A549 (cell line): Measurements from ENCODE around the gene SMIM27. TPM values are rescaled to one million over a fixed set of nuclear protein-coding genes. Genes with fewer than 3 reads are reported as not detected.

Experiments
- ATAC-seq, 2 experiments: fragments of 200-7000 bp in 1 of 2; fragments of >200 bp in 1 of 2; cut with Nextera tagmentation in 1 of 2; cut with Tn5 transposase in 1 of 2; 3 replicates each; pipeline versions ENCODE4 v1.8.0 to v1.9.1; 2018 to 2020; ENCODE audit warnings: mild to moderate bottlenecking in 1 of 2, moderate library complexity in 1 of 2
- CTCF ChIA-PET: fragments of 300-600 bp; sonication (Branson Sonifier 250); formaldehyde crosslinking; extraction: SDS; loops from one replicate; lab custom pipeline; 2021; ENCODE audit warnings: antibody characterized with exemption, inconsistent platforms; lab: Yijun Ruan, JAX
- POLR2A ChIA-PET: fragments of 350-600 bp; formaldehyde crosslinking; extraction: SDS; loops from one replicate; lab custom pipeline; 2021; ENCODE audit warnings: antibody characterized with exemption, inconsistent platforms; lab: Yijun Ruan, JAX
- DNase-seq, 2 experiments: peaks; one replicate each; pipeline versions ENCODE4 v3.0.0 to v3.0.0-alpha.2; 2011 to 2016; ENCODE audit warnings: low read depth in 1 of 2, low spot score in 1 of 2
- FAIRE-seq: peaks from 2 replicates; lab custom pipeline; 2011; peaks lifted over from hg19 to GRCh38; lab: Jason Lieb, UNC
- H3K27ac ChIP-seq, 2 experiments: fragments of >200 bp; sonication (Bioruptor Twin); formaldehyde crosslinking; 3 replicates each; pipeline ENCODE4 v1.5.1; 2016 to 2017
- H3K4me1 ChIP-seq: fragments of >200 bp; sonication (Bioruptor Twin); formaldehyde crosslinking; 3 replicates; pipeline ENCODE4 v1.6.1; 2016
- H3K4me2 ChIP-seq: fragments of >200 bp; sonication (Bioruptor Twin); formaldehyde crosslinking; 3 replicates; pipeline ENCODE4 v1.6.1; 2016
- H3K4me3 ChIP-seq: fragments of >200 bp; sonication (Bioruptor Twin); formaldehyde crosslinking; 3 replicates; pipeline ENCODE4 v1.5.1; 2016
- H3K9me3 ChIP-seq: fragments of >200 bp; sonication (Bioruptor Twin); formaldehyde crosslinking; 3 replicates; pipeline ENCODE4 v1.6.1; 2016
- BCL3 ChIP-seq: fragments of >200 bp; sonication (Bioruptor Twin); formaldehyde crosslinking; IDR thresholded peaks from 3 replicates; pipeline ENCODE4 v1.6.1; 2016
- BHLHE40 ChIP-seq: IDR thresholded peaks from 2 replicates; pipeline ENCODE4 v1.6.1; 2012; ENCODE audit warnings: low read depth, low read length, inconsistent platforms
- CBX2 ChIP-seq: fragments of 200-600 bp; sonication (generic); IDR thresholded peaks from 2 replicates; pipeline ENCODE4 v1.6.1; 2016; ENCODE audit warnings: low read depth, mild to moderate bottlenecking, borderline replicate concordance
- CBX8 ChIP-seq: fragments of 200-600 bp; sonication (generic); IDR thresholded peaks from 2 replicates; pipeline ENCODE4 v1.6.1; 2016
- CEBPB ChIP-seq, 2 experiments: fragments of >200 bp in 1 of 2; sonication (Bioruptor Twin) in 1 of 2; formaldehyde crosslinking in 1 of 2; IDR thresholded peaks; 2 replicates each; pipeline ENCODE4 v1.6.1; 2012 to 2016
- CHD2 ChIP-seq: fragments of 150-350 bp; IDR thresholded peaks from 2 replicates; pipeline ENCODE4 v1.6.1; 2014; ENCODE audit warnings: low read length; ENCODE audit not compliant: partially characterized antibody
- CTCF ChIP-seq: fragments of >200 bp; sonication (Bioruptor Twin); formaldehyde crosslinking; IDR thresholded peaks from 3 replicates; pipeline ENCODE4 v1.5.1; 2016
- EHF ChIP-seq: fragments of 250-450 bp; sonication (Bioruptor Pico); IDR thresholded peaks from 2 replicates; pipeline ENCODE4 v1.5.0; 2020; ENCODE audit warnings: mild to moderate bottlenecking
- EHMT2 ChIP-seq: fragments of 200-600 bp; sonication (generic); IDR thresholded peaks from 2 replicates; pipeline ENCODE4 v1.6.1; 2016; ENCODE audit warnings: antibody characterized with exemption, low read depth, mild to moderate bottlenecking, moderate library complexity
- EP300 ChIP-seq, 2 experiments: fragments of >200 bp; sonication (Bioruptor Twin); formaldehyde crosslinking; IDR thresholded peaks; 2 replicates in 1 of 2; 3 replicates in 1 of 2; pipeline ENCODE4 v1.6.1; 2016 to 2017
- FOSL2 ChIP-seq, 2 experiments: fragments of 450-650 bp in 1 of 2; fragments of >200 bp in 1 of 2; sonication (Bioruptor Twin) in 1 of 2; formaldehyde crosslinking; IDR thresholded peaks; 2 replicates each; pipeline versions ENCODE4 v1.5.0 to v1.6.1; 2016 to 2020; ENCODE audit warnings: mild to moderate bottlenecking in 1 of 2, moderate library complexity in 1 of 2
- GATA3 ChIP-seq: IDR thresholded peaks from 2 replicates; pipeline ENCODE4 v1.6.1; 2012; ENCODE audit warnings: borderline replicate concordance
- JUN ChIP-seq, 2 experiments: fragments of >200 bp; sonication (Bioruptor Twin); formaldehyde crosslinking; IDR thresholded peaks; 2 replicates in 1 of 2; 3 replicates in 1 of 2; pipeline ENCODE4 v1.6.1; 2016 to 2017
- KDM5A ChIP-seq: fragments of 200-600 bp; sonication (generic); IDR thresholded peaks from 2 replicates; pipeline ENCODE4 v1.6.1; 2016; ENCODE audit warnings: antibody characterized with exemption, mild to moderate bottlenecking
- MAX ChIP-seq: IDR thresholded peaks from 2 replicates; pipeline ENCODE4 v1.6.1; 2012
- MAZ ChIP-seq: fragments of 150-350 bp; IDR thresholded peaks from 2 replicates; pipeline ENCODE4 v1.6.1; 2014; ENCODE audit warnings: antibody characterized with exemption, low read depth, low read length, borderline replicate concordance
- PBX3 ChIP-seq: IDR thresholded peaks from 2 replicates; pipeline ENCODE4 v1.6.1; 2012
- PHF8 ChIP-seq: fragments of 200-600 bp; sonication (generic); IDR thresholded peaks from 2 replicates; pipeline ENCODE4 v1.6.1; 2016; ENCODE audit warnings: low read depth, mild to moderate bottlenecking, antibody characterized with exemption, moderate library complexity, borderline replicate concordance
- POLR2A ChIP-seq: IDR thresholded peaks from 2 replicates; pipeline ENCODE4 v1.6.1; 2012; ENCODE audit warnings: mild to moderate bottlenecking, low read length
- POLR2AphosphoS2 ChIP-seq: conservative IDR thresholded peaks from 2 replicates; pipeline ENCODE4 v1.6.1; 2012; ENCODE audit warnings: low read length, improper control_type of control experiment, inconsistent platforms
- RAD21 ChIP-seq, 2 experiments: fragments of >200 bp in 1 of 2; sonication (Bioruptor Twin) in 1 of 2; formaldehyde crosslinking in 1 of 2; IDR thresholded peaks in 1 of 2; conservative IDR thresholded peaks in 1 of 2; 2 replicates in 1 of 2; 3 replicates in 1 of 2; pipeline ENCODE4 v1.6.1; 2012 to 2018; ENCODE audit warnings: inconsistent platforms in 1 of 2
- RFX5 ChIP-seq: fragments of 450-650 bp; IDR thresholded peaks from 2 replicates; pipeline ENCODE4 v1.7.1; 2014; ENCODE audit warnings: antibody characterized with exemption, mild to moderate bottlenecking, moderate library complexity
- RNF2 ChIP-seq: fragments of 200-600 bp; sonication (generic); IDR thresholded peaks from 2 replicates; pipeline ENCODE4 v1.6.1; 2016; ENCODE audit warnings: low read depth, mild to moderate bottlenecking, antibody characterized with exemption, moderate library complexity, borderline replicate concordance
- TFCP2L1 ChIP-seq: fragments of 250-450 bp; sonication (Bioruptor Pico); IDR thresholded peaks from 2 replicates; pipeline ENCODE4 v1.5.0; 2021; ENCODE audit warnings: mild to moderate bottlenecking
- TP53 ChIP-seq: fragments of 250-450 bp; sonication (Bioruptor Pico); IDR thresholded peaks from 2 replicates; pipeline ENCODE4 v1.5.0; 2021; ENCODE audit warnings: mild to moderate bottlenecking, moderate library complexity
- USF2 ChIP-seq: fragments of 450-650 bp; IDR thresholded peaks from 2 replicates; pipeline ENCODE4 v1.6.1; 2014; ENCODE audit warnings: antibody characterized with exemption
- ZC3H11A ChIP-seq: fragments of 450-650 bp; IDR thresholded peaks from 2 replicates; pipeline ENCODE4 v1.6.1; 2014; ENCODE audit warnings: antibody characterized with exemption, mild to moderate bottlenecking
- WGBS: methylation state at CpG from one replicate; pipeline ENCODE4 v1.1.6; 2017; ENCODE audit errors: missing lambda C conversion rate; 5-methylcytosine and 5-hydroxymethylcytosine counted together
- polyA minus RNA-seq: library from RNA; depleted of rRNA, polyadenylated mRNA; stranded (reverse); fragments of >200 nt; gene quantifications from 2 replicates; pipeline ENCODE4 v1.2.3, GENCODE V29; 2011; rRNA and poly(A)+ RNA removed
- polyA plus RNA-seq, 4 experiments: library from polyadenylated mRNA; depleted of rRNA in 3 of 4; stranded (reverse); fragments of >200 nt; fragmentation: RNase III in 1 of 4; extraction: RNeasy Plus Mini Kit Qiagen cat#74134 plus additional on column Dnase treatment in 1 of 4; gene quantifications; 2 replicates in 3 of 4; 3 replicates in 1 of 4; pipeline ENCODE4 v1.2.3, GENCODE V29; 2011 to 2017

Gene SMIM27
- 10.8 and 12.4 TPM in 2 replicates for polyA plus RNA-seq (2011; rRNA removed)
- 3.3 and 3.4 TPM in 2 replicates for polyA plus RNA-seq (2012; cell fraction: cytosol; rRNA removed)
- polyA plus RNA-seq (2012; cell fraction: nucleus; rRNA removed), result 1.2 and 2.5 TPM in 2 replicates
- 21.1 to 22.9 TPM (median 21.7 TPM) in 3 replicates for polyA plus RNA-seq (2017; fragmentation: RNase III; extraction: RNeasy Plus Mini Kit Qiagen cat#74134 plus additional on column Dnase treatment)
- polyA minus RNA-seq, result 1.9 and 2.7 TPM in 2 replicates

- whole genome bisulfite sequencing, result under 1% methylated on average over 37 of the region's 46 CpGs
- no peak for FAIRE-seq
- peak; percentile 90 to 92 for DNase-seq
- Histone ChIP-seq H3K4me3 (peak within 1 kb of the TSS; percentile 62), H3K4me2 (peak within 1 kb of the TSS; percentile 83), H3K4me1 (peaks cover 17% of the 10 kb centered on the region), H3K9me3 (no peaks in the 10 kb centered on the region), H3K27ac (peak within 1 kb of the TSS; percentile 94 to 96)
- POLR2A ChIA-PET, result interaction anchor here (0.6 to 1.5 kb wide), 5 partner anchors 20 to 473 kb away, joined by 3 to 5 read pairs (median 5); partner anchors contain the start of genes ACO1, DNAJA1 and NDUFB6
- CTCF ChIA-PET, result interaction anchor here (0.6 to 4.1 kb wide), 5 partner anchors 20 to 435 kb away, joined by 3 to 35 read pairs (median 4); no protein-coding TSS in a partner anchor
- ATAC-seq, result peak; percentile 89 to 92
- 0 out of 2 replicates have a peak, but pooled peaks have one; percentile 23 for TF ChIP-seq TP53 (CRISPR knock-in tag)
- no peak for TF ChIP-seq POLR2AphosphoS2
- TF ChIP-seq BHLHE40, result peak; percentile 31; the same call in 1 of the 2 replicates
- 0 out of 2 replicates have a peak, but pooled peaks have one; percentile 45 for TF ChIP-seq MAZ
- TF ChIP-seq BCL3, result peak; percentile 91
- TF ChIP-seq RNF2, result no peak
- peak; percentile 89 for TF ChIP-seq PHF8
- TF ChIP-seq MAX, result peak; percentile 74
- TF ChIP-seq RAD21 (conservative IDR thresholded peaks at IDR 0.05 in 1 of 2, IDR thresholded peaks at IDR 0.05 in 1 of 2), result no peak
- TF ChIP-seq RFX5, result peak; percentile 17; the same call in 1 of the 2 replicates
- peak; percentile 89 to 95; a peak in 4 of 5 replicates for TF ChIP-seq JUN (IDR thresholded peaks at IDR 0.05)
- TF ChIP-seq GATA3, result 0 out of 2 replicates have a peak, but pooled peaks have one; percentile 14
- peak; percentile 61 for TF ChIP-seq POLR2A
- TF ChIP-seq EHF (CRISPR knock-in tag), result no peak
- peak; percentile 64 to 83; a peak in 3 of 4 replicates for TF ChIP-seq CEBPB (IDR thresholded peaks at IDR 0.05)
- peak; percentile 93 for TF ChIP-seq USF2
- no peak for TF ChIP-seq EP300 (IDR thresholded peaks at IDR 0.05)
- TF ChIP-seq KDM5A, result peak; percentile 27; the same call in 1 of the 2 replicates
- TF ChIP-seq CBX2, result no peak
Measured at GRCh38 chr9:32552172-32552872, at the start of gene SMIM27, which contains the start of gene TOPORS. Gene SMIM27, plus strand, starts transcription at chr9:32552327. Its CDS starts 108 bp downstream, at chr9:32552435. Gene TOPORS, minus strand, starts transcription at chr9:32552586. Its CDS starts 150 bp downstream, at chr9:32552436.

GRCh38 chr9:32502464-32502863 lies 49.7 kb upstream of the SMIM27 start:
- DNase-seq (peak in 1 of 2 experiments; percentile 53), ATAC-seq (peak; percentile 62 to 79; a peak in 5 of 6 replicates), FAIRE-seq (no peak)
- no peak overlapping the region for H3K4me2 ChIP-seq
- ChIA-PET POLR2A (no interaction called here), CTCF (interaction anchor here (1.1 to 2.1 kb wide), 2 partner anchors 23 to 123 kb away, joined by 5 read pairs; partner anchors contain the start of gene RIGI)
- H3K27ac ChIP-seq, result peak overlapping the region in 1 of 2 experiments; percentile 30; a peak in 1 of 6 replicates
- 16% methylated on average over 3 of the region's 4 CpGs for WGBS
- no peak overlapping the region for H3K4me3 ChIP-seq
- no peaks in the 10 kb centered on the region for H3K9me3 ChIP-seq
- peaks cover 16% of the 10 kb centered on the region; the same call in 2 of the 3 replicates for H3K4me1 ChIP-seq
- TF ChIP-seq USF2 (no peak), EHMT2 (no peak), CEBPB (IDR thresholded peaks at IDR 0.05) (no peak), FOSL2 (IDR thresholded peaks at IDR 0.05) (no peak), FOSL2 (CRISPR knock-in tag; IDR thresholded peaks at IDR 0.05) (no peak), TP53 (CRISPR knock-in tag) (no peak), POLR2A (no peak), PBX3 (no peak), RAD21 (conservative IDR thresholded peaks at IDR 0.05 in 1 of 2, IDR thresholded peaks at IDR 0.05 in 1 of 2) (no peak), CTCF (no peak), CHD2 (no peak), TFCP2L1 (CRISPR knock-in tag) (no peak), CBX8 (no peak), ZC3H11A (no peak), KDM5A (no peak), CBX2 (no peak)
- TF ChIP-seq, all 56 proteins: peak for 0
